Right atrium auricular region (tissue), 2 donors: ENCODE data around the gene ZDHHC19. TPM values are rescaled to one million over a fixed set of nuclear protein-coding genes. Genes with fewer than 3 reads are reported as not detected.

Source experiments
- DNase-seq: peaks from one replicate; pipeline ENCODE4 v3.0.0-alpha.2; 2019; ENCODE audit warnings: low spot score
- H3K27ac ChIP-seq, 2 donors: fragments of 200-600 bp; sonication (generic); 1 replicate in 1 of 2; 2 replicates in 1 of 2; pipeline ENCODE4 v1.5.1; 2016 to 2019
- H3K27me3 ChIP-seq, 2 donors: fragments of 200-600 bp; sonication (generic); one replicate each; pipeline versions ENCODE4 v1.5.1 to v1.6.0; 2017 to 2019
- H3K36me3 ChIP-seq: fragments of 200-600 bp; sonication (generic); one replicate; pipeline ENCODE4 v1.5.1; 2016
- H3K4me1 ChIP-seq, 2 donors: fragments of 200-600 bp; sonication (generic); one replicate each; pipeline versions ENCODE4 v1.5.1 to v1.6.0; 2017 to 2019
- H3K4me3 ChIP-seq, 2 donors: fragments of 200-600 bp; sonication (generic); 1 replicate in 1 of 2; 2 replicates in 1 of 2; pipeline ENCODE4 v1.5.1; 2017 to 2019; ENCODE audit warnings: mild to moderate bottlenecking in 1 of 2, moderate library complexity in 1 of 2
- H3K9me3 ChIP-seq, 2 donors: fragments of 200-600 bp; sonication (generic); one replicate each; pipeline ENCODE4 v1.5.1; 2019
- CTCF ChIP-seq, 2 donors: fragments of 200-600 bp; sonication (generic); IDR thresholded peaks; one replicate each; pipeline ENCODE4 v1.5.1; 2019; ENCODE audit warnings: antibody characterized with exemption in 2 of 2
- total RNA-seq, 2 donors: library from RNA; depleted of rRNA; stranded (reverse); fragments of >200 nt; gene quantifications; one replicate each; pipeline ENCODE4 v1.1.0, GENCODE V29; 2016

Gene ZDHHC19
- total RNA-seq, 2 donors from 2014 or later: not detected

GRCh38 chr3:196149375-196149774, 61.8 kb downstream of the ZDHHC19 start:
- H3K9me3 ChIP-seq: no peaks in the 10 kb centered on the region
- no peak for DNase-seq
- no peaks in the 10 kb centered on the region for H3K4me1 ChIP-seq
- H3K27me3 ChIP-seq: no peaks in the 10 kb centered on the region
- no peak overlapping the region for H3K4me3 ChIP-seq
- H3K27ac ChIP-seq: no peak overlapping the region
- H3K36me3 ChIP-seq: no peaks in the 10 kb centered on the region
- no peak for TF ChIP-seq CTCF (IDR thresholded peaks at IDR 0.05)

Other genes starting within 250 kb of the ZDHHC19 start
- gene TFRC, start 129.3 kb downstream of the ZDHHC19 start, total RNA-seq: 10 to 100 TPM; 47.9 to 98.0 TPM
- under 1 TPM in 1 of 2 donors, not detected in 1; 0.35 TPM for gene SLC51A, start 5.1 kb upstream of the ZDHHC19 start, total RNA-seq
- gene PCYT1A, start 76.3 kb upstream of the ZDHHC19 start, total RNA-seq: 100 to 1,000 TPM in 1 of 2 donors, 10 to 100 TPM in 1; 89.0 to 135 TPM
- gene DYNLT2B, start 106.8 kb upstream of the ZDHHC19 start, total RNA-seq: 1 to 10 TPM; 4.3 to 6.3 TPM
- gene TM4SF19, start 127.0 kb upstream of the ZDHHC19 start, total RNA-seq: not detected
- gene UBXN7, start 221.0 kb upstream of the ZDHHC19 start, total RNA-seq: 10 to 100 TPM; 10.5 to 13.3 TPM